NT2/D1 (cell line): ENCODE measurements around the gene DCLK1.

ENCODE experiments used
- DNase-seq: peaks from one replicate; pipeline ENCODE4 v3.0.0-alpha.2; 2011; ENCODE audit warnings: low read depth, low spot score
- H3K27me3 ChIP-seq: 2 replicates; pipeline ENCODE4 v1.6.0; 2011; ENCODE audit warnings: mild to moderate bottlenecking; ENCODE audit not compliant: insufficient read length, insufficient read depth
- H3K36me3 ChIP-seq: 2 replicates; pipeline ENCODE4 v1.6.1; 2011; ENCODE audit warnings: mild to moderate bottlenecking, low read length, mixed read lengths; ENCODE audit not compliant: insufficient read depth, insufficient read length
- H3K4me1 ChIP-seq: 2 replicates; pipeline ENCODE4 v1.5.1; 2011; ENCODE audit not compliant: insufficient read depth, insufficient read length
- H3K4me3 ChIP-seq: 2 replicates; pipeline ENCODE4 v1.5.1; 2011; ENCODE audit warnings: low read depth; ENCODE audit not compliant: insufficient read length
- H3K9ac ChIP-seq: 2 replicates; pipeline ENCODE4 v1.6.0; 2011; ENCODE audit warnings: low read depth; ENCODE audit not compliant: insufficient read length
- H3K9me3 ChIP-seq: 2 replicates; pipeline ENCODE4 v1.5.1; 2011; ENCODE audit warnings: mild to moderate bottlenecking, low read length; ENCODE audit not compliant: insufficient read depth
- SUZ12 ChIP-seq: IDR thresholded peaks from 2 replicates; pipeline ENCODE4 v1.6.1; 2011; ENCODE audit not compliant: insufficient read length, insufficient read depth; ENCODE audit errors: extremely low read depth
- YY1 ChIP-seq: IDR thresholded peaks from 2 replicates; pipeline ENCODE4 v1.6.1; 2011; ENCODE audit not compliant: insufficient read length, insufficient read depth
- ZNF274 ChIP-seq: IDR thresholded peaks from 2 replicates; pipeline ENCODE4 v1.6.1; 2011; ENCODE audit warnings: mild to moderate bottlenecking, low read depth, low read length

DCLK1 gene

DNA sequence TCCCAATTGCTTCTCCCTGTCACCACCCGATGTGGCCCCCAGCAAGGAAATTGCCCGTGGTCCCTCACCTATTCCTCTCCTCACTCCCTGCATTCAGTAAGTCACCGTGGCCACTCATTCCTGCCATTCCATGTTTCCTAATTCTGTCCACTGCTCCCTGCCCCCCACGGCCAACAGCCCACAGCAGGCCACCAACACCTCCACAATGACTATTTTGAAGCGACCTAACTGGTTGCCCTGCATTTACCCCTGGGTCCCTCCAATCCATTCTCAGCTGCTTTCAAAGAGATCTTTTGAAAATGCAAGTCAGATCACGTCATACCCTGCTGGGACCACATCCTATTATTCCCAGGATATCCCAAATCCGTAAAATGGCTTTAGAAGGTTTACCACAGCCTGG is 210.4 kb downstream of the DCLK1 start:
- DNase-seq, result no peak
- no peaks in the 10 kb centered on the region for H3K9me3 ChIP-seq
- no peaks in the 10 kb centered on the region for H3K36me3 ChIP-seq
- no peaks in the 10 kb centered on the region for H3K27me3 ChIP-seq
- no peak for TF ChIP-seq YY1
- TF ChIP-seq SUZ12, result no peak
- TF ChIP-seq ZNF274, result no peak
- H3K9ac ChIP-seq, result no peak overlapping the region
- peaks cover 4% of the 10 kb centered on the region for H3K4me1 ChIP-seq
- no peak overlapping the region for H3K4me3 ChIP-seq

DNA sequence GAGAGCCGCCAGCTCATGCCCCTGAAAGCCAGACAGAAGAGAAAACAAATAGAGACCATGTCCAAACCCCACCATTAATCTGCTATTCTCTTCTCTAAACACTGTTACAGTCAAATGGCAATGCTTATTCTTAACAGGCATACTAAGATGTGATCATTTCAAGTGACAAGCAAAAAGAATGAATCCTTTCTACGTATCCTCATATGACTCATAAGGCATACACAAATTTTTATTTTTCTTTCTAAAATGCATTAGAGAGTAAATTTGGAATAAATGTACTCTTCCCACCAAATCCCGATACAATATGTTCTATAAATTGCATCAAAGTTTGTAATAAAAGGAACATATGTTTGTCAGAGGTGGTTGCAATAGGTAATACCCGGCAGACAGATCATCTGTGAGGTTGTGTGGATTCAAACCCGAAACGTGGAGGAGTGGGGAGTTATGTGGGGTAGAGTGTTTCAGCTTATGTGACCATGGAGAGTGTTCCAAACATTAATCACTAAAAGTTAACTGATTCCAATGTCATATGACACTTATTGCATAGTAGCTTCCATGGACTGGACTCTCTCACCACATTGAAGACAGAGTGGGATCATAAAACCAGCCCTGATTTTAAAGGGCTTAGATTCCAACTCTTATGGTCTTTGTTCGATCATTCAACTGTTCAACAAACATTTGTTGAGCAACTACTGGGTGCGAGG is 213.1 kb downstream of the DCLK1 start:
- peaks cover 4% of the 10 kb centered on the region for H3K4me1 ChIP-seq
- DNase-seq, result no peak
- no peak for TF ChIP-seq ZNF274
- no peak for TF ChIP-seq SUZ12
- TF ChIP-seq YY1, result no peak
- no peaks in the 10 kb centered on the region for H3K27me3 ChIP-seq
- no peaks in the 10 kb centered on the region for H3K36me3 ChIP-seq
- H3K9me3 ChIP-seq, result 0 out of 2 replicates have a peak, but pooled peaks cover under 1% of the 10 kb centered on the region
- no peak overlapping the region for H3K9ac ChIP-seq
- H3K4me3 ChIP-seq, result no peak overlapping the region

DNA sequence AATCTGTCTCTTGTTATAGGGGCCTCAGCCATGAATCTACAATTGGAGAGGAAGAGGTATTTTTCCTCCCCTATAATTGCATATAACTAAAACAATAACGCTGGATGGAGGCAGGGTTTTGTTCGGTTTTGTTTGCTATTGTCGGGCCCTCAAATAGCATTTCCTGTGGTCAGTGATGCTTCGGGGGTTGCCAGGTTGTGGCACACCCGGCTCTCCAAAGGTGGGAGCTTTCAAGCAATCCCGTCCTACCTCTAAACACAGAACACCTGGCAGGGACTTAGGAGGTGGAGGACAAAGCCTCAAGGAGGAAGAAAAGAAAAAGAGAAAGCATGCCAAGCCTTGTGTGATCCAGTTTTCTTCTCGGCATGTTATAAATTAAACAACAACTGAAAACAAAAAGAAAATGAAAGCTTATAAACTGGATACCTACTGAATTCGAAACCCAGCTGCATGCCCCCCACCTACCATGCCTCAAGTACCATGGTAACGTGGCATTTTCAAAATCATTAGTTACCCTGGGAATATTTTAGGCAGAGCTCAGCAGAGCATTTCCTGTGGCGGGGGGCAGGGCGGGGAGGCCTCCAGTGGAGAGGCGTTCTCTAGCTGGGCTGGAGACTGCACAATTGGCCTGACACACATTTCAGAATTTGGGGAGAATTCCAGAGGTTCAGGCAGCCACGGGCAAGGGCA is 213.8 kb downstream of the DCLK1 start:
- H3K9ac ChIP-seq, result no peak overlapping the region
- no peak overlapping the region for H3K4me3 ChIP-seq
- peaks cover 8% of the 10 kb centered on the region; the same call in 1 of the 2 replicates for H3K9me3 ChIP-seq
- DNase-seq, result no peak
- no peak for TF ChIP-seq SUZ12
- TF ChIP-seq ZNF274, result no peak
- TF ChIP-seq YY1, result no peak
- H3K4me1 ChIP-seq, result peaks cover 4% of the 10 kb centered on the region
- H3K27me3 ChIP-seq, result no peaks in the 10 kb centered on the region
- H3K36me3 ChIP-seq, result no peaks in the 10 kb centered on the region

DNA sequence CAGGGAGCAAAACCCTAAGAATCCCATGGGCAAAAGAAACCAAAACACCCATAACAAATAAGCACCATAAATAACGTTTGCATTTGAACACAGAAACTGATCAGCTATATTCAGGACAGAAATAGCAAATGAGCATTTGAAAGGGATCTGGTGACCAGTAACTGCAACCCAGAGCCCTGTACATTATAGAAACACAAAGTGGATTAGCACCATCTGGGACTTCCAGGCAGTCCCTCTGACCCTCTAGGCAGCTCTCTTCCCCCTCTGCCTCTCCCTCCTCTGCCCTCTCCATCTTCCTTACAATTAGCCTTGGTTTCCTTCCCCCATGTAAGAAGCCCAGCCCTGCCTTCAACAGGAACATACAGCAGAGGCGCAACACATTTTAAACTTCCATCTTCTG is 215.0 kb downstream of the DCLK1 start:
- Histone ChIP-seq H3K36me3 (no peaks in the 10 kb centered on the region), H3K9ac (no peak overlapping the region), H3K4me1 (peaks cover 4% of the 10 kb centered on the region), H3K9me3 (peaks cover 18% of the 10 kb centered on the region; the same call in 1 of the 2 replicates), H3K4me3 (no peak overlapping the region), H3K27me3 (no peaks in the 10 kb centered on the region)
- no peak for TF ChIP-seq SUZ12
- no peak for TF ChIP-seq ZNF274
- DNase-seq, result no peak

DNA sequence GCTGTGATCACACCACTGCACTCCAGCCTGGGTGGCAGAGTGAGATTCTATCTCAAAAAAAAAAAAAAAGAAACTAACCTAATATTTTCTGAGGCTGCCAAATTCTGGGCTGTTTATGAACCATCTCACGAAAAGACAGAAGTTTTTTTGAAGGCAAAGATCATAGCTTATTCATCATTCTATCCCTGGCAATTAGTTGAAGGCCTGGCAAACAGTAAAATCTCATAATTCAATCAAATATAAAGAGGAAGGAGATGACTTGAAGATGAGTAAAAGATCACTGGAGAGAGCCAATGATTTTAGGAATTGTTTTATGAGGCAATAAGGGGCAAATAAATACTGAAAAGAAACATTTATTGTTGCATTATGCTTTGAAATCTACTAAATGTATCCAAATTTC is 216.5 kb downstream of the DCLK1 start:
- no peak for DNase-seq
- H3K36me3 ChIP-seq, result no peaks in the 10 kb centered on the region
- no peaks in the 10 kb centered on the region for H3K27me3 ChIP-seq
- no peak for TF ChIP-seq YY1
- no peak overlapping the region for H3K4me3 ChIP-seq
- H3K4me1 ChIP-seq, result peaks cover 2% of the 10 kb centered on the region
- peaks cover 18% of the 10 kb centered on the region; the same call in 1 of the 2 replicates for H3K9me3 ChIP-seq
- no peak overlapping the region for H3K9ac ChIP-seq

DNA sequence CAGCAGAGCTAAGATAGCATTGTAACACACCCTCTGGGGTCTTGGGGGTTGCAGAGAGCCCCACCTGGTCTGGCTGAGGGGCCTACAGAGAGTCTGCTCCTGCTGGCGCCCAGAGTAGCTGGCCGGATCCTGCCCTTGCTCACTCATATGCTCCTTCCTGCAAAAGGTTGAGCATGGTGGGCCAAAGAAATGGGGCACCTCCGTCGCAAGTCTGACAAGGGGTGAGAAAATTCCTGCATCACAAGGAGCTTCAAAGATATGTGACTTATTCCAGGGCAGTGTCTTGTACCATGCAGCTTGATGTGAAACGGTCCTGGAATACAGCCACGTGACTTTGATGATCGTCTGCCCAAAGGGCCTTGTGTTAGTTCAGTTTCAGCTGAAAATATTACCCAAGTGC is 218.3 kb downstream of the DCLK1 start:
- peaks cover 18% of the 10 kb centered on the region; the same call in 1 of the 2 replicates for H3K9me3 ChIP-seq
- TF ChIP-seq YY1 (no peak), ZNF274 (no peak), SUZ12 (no peak)
- peaks cover 2% of the 10 kb centered on the region for H3K4me1 ChIP-seq
- no peaks in the 10 kb centered on the region for H3K27me3 ChIP-seq
- H3K4me3 ChIP-seq, result no peak overlapping the region
- no peak for DNase-seq
- no peaks in the 10 kb centered on the region for H3K36me3 ChIP-seq
- H3K9ac ChIP-seq, result no peak overlapping the region

DNA sequence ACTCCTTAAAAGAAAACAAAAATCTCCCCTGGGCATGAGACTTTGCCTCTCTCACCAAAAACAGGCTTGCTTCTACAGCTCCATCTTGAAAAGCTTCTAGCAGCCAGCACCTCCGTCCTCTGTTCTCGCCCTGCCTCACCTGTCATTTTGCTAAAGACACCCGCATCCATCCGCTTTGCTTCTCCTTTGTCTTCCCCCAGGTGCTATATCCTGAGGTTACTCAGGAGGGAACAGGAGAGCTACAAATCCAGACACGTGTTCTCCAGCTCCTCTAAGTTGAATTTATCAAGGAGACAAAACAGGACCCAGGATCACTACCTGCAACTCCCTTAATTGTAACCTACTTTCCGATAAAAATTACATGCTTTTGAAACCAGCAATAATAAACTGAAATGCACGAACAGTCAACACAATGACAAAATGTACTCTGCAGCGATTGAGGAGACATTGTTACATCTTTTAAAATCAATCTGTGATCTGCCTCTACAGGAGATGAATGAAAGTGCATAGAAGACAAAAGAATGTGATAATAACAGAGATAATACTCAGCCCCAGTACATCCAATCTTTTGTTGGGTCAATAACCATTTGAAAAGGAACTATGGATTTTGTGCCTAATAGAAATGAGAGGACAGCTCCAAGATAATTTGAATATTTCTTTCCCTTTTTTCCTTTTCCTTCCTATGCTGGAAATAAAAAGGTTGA is 221.2 kb downstream of the DCLK1 start:
- Histone ChIP-seq H3K9ac (no peak overlapping the region), H3K9me3 (peaks cover 18% of the 10 kb centered on the region; the same call in 1 of the 2 replicates), H3K36me3 (no peaks in the 10 kb centered on the region), H3K27me3 (no peaks in the 10 kb centered on the region), H3K4me3 (no peak overlapping the region), H3K4me1 (no peaks in the 10 kb centered on the region)
- DNase-seq, result no peak
- TF ChIP-seq ZNF274, result no peak
- no peak for TF ChIP-seq SUZ12
- TF ChIP-seq YY1, result no peak
